Astrocyte of the cerebellum (primary cell): ENCODE results near the gene NCAM1.

Experiments used
- DNase-seq: peaks from one replicate; pipeline ENCODE4 v3.0.0-alpha.2; 2011; ENCODE audit warnings: low read depth
- H3K4me3 ChIP-seq: 2 replicates; pipeline ENCODE4 v1.5.1; 2011; ENCODE audit warnings: mild to moderate bottlenecking, low read depth, low read length, moderate library complexity
- in situ Hi-C: cut with HindIII; loops from 2 replicates; pipeline ENCODE4 v1.10.0; 2017; ENCODE audit warnings: low sequenced_read_pairs
- TF ChIP-seq, protein P1 (sequence below): IDR thresholded peaks from 2 replicates; pipeline ENCODE4 v1.5.1; 2012; ENCODE audit warnings: low read length, low read depth, moderate library complexity, mild to moderate bottlenecking; ENCODE audit errors: missing control alignments

Gene NCAM1

DNA sequence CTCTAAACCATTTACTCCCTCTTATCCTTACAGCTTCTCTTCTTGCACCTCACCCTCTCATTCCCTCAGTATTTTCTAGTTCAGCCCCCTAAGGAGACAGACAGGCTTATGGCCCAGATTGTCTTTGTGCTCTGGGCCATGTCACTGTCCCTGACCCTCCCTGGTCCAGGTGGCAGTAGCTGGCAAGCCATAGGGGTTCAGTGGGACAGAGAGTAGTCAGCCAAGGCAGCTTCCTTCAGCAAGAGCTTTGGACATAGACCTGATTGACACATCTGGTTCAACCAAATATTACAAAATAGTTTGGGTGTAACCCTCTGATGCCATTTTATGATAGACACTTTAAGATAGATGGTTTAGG, 53.9 kb downstream of the NCAM1 start:
- H3K4me3 ChIP-seq, result no peak overlapping the region
- in situ Hi-C loops, result no loop called here
- no peak for DNase-seq
- TF ChIP-seq, protein P1, sequence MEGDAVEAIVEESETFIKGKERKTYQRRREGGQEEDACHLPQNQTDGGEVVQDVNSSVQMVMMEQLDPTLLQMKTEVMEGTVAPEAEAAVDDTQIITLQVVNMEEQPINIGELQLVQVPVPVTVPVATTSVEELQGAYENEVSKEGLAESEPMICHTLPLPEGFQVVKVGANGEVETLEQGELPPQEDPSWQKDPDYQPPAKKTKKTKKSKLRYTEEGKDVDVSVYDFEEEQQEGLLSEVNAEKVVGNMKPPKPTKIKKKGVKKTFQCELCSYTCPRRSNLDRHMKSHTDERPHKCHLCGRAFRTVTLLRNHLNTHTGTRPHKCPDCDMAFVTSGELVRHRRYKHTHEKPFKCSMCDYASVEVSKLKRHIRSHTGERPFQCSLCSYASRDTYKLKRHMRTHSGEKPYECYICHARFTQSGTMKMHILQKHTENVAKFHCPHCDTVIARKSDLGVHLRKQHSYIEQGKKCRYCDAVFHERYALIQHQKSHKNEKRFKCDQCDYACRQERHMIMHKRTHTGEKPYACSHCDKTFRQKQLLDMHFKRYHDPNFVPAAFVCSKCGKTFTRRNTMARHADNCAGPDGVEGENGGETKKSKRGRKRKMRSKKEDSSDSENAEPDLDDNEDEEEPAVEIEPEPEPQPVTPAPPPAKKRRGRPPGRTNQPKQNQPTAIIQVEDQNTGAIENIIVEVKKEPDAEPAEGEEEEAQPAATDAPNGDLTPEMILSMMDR, result no peak

DNA sequence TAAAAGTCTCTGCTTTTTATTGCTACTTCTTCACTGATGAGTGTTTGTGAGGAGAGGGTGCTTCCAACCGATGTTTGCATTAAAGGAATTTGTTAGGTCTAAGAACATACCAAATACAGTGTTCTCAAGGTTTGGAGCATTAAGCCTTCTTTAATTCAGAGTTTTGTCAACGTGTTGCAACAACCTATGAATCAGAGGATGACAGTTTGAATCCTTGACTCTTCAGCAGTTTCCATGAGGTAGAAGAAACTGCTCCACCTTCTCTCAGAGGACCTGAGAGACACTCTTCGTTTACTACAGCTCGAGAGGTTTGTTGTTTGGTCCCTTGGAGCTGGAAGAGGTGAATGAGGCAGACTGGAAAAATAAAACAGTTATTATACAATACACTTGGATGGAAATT, 55.7 kb downstream of the NCAM1 start:
- TF ChIP-seq, protein P1, result no peak
- DNase-seq, result no peak
- in situ Hi-C loops, result no loop called here
- no peak overlapping the region for H3K4me3 ChIP-seq

DNA sequence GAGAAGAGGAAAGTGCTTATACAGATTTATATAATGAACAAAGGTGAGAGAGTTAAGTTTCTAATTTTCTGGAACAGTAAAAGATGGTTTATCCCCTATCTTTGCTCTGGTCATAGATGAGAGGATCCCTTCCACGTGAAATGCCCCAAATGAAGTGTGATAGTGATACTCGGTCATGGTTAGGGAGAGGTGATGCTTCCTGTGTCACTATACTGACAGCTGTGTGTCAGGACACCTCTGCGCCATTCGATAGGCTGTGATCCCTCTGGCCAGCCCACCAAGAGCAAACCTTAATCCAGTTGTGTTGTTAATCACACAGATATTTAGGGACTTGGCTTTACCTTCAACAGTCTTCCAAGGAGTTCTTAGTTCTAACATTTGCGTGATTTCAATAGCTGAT, 57.7 kb downstream of the NCAM1 start:
- no peak overlapping the region for H3K4me3 ChIP-seq
- TF ChIP-seq, protein P1, result no peak
- in situ Hi-C loops, result no loop called here
- no peak for DNase-seq

DNA sequence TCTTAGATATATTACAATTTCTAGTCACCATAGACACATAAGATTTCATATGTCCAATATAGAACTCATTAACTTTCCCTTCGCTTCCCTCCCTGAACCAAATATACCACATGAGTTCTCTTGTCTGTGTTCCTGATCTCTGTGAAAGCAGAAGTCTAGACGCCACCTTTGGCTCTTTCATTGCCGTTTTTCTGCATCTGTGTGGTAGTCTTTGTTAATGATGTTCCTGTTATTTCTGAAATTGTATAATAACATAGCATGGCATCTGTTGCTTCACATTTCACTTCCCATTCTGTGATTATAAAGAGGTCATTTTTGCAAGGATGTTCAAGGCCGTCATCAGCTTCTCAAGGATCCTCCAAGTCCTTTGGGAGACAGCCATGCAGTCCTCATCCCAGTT, 58.5 kb downstream of the NCAM1 start:
- TF ChIP-seq, protein P1, result no peak
- DNase-seq, result no peak
- H3K4me3 ChIP-seq, result no peak overlapping the region
- in situ Hi-C loops, result no loop called here

DNA sequence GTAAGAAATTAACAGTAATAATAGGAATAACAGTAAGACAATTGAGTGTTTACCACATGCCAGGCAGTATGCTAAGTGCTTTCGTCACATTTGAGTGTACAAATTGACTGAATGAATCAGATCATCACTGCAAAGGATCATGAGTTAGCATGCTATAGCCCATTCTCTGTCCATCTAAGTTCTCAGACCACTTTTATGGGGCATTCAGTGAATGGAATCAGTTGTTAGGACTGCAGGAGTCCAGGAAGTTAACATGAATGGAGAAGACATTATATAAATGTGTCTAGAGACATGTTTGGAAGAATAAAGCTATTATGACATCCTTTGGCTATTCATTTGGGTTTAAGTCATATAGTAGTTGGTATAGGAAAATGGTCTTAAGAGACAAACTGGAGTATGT, 59.9 kb downstream of the NCAM1 start:
- H3K4me3 ChIP-seq, result no peak overlapping the region
- DNase-seq, result no peak
- in situ Hi-C loops, result no loop called here
- TF ChIP-seq, protein P1, result no peak

DNA sequence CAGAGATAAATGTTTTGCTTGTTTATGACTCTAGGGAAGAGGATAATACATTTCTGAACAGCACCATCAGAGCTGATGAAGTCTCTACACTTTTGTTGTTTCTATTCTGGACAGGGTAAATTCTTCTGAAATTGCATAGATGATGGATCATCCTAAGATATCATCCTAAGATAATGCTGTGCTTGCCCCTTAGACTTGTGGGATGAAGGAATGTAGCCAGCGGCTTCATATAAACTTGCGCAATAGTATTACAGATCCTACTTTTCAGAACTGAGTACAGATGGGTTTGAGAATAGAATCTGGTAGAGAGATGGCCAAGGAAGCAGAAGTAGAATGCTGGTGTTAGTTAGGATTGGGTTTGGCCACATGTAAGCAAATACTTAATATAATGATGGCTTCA, 61.0 kb downstream of the NCAM1 start:
- no peak overlapping the region for H3K4me3 ChIP-seq
- DNase-seq, result no peak
- TF ChIP-seq, protein P1, result no peak
- in situ Hi-C loops, result no loop called here

DNA sequence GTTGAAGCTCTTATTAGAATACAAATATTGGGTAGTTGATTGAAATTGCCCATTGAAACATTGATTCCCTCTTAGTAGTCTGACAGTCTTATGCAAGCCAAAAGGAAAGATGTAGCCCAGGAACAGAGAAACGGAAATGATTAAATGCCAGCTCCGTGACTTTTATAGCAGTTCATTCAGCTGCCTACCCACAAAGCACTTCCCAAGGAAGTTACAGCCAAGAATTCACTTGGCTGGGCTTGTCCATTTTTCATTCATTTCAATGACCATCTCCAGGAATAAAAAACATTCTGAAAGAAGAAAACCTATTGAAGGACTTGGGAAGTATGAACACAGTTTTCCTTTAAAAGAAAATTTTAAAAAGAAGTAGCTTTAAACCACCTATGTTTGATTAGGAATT, 62.0 kb downstream of the NCAM1 start:
- DNase-seq, result peak; percentile 26
- H3K4me3 ChIP-seq, result no peak overlapping the region
- in situ Hi-C loops, result no loop called here
- TF ChIP-seq, protein P1, result no peak
